GM23338 (cell line): ENCODE data around the gene KRT16. TPM values are rescaled to one million over a fixed set of nuclear protein-coding genes. Genes with fewer than 3 reads are reported as not detected.
"Not testable (repeated sequence)": the region's sequence is repeated elsewhere in the genome, so short reads cannot be mapped to it uniquely, and the experiment has no call there.

ENCODE experiments used
- ATAC-seq: fragments of 200-7000 bp; cut with Tn5 transposase; 3 replicates; pipeline ENCODE4 v1.9.1; 2020
- DNase-seq: peaks from one replicate; pipeline ENCODE4 v3.0.0-alpha.2; 2015; ENCODE audit warnings: low spot score
- H2AFZ ChIP-seq: fragments of 200-600 bp; sonication (generic); 2 replicates; pipeline ENCODE4 v1.8.0; 2016; ENCODE audit warnings: antibody characterized with exemption, mild to moderate bottlenecking, moderate library complexity
- H3F3A ChIP-seq: fragments of 200-600 bp; sonication (generic); replicated peaks from 2 replicates; pipeline ENCODE4 v1.8.0; 2017; ENCODE audit warnings: antibody characterized with exemption, mixed run types, low read depth
- H3K27ac ChIP-seq: fragments of 200-600 bp; sonication (generic); 2 replicates; pipeline ENCODE4 v1.6.1; 2016; ENCODE audit warnings: low read depth
- H3K27me3 ChIP-seq: fragments of 200-600 bp; sonication (generic); 2 replicates; pipeline ENCODE4 v1.8.0; 2016; ENCODE audit warnings: mild to moderate bottlenecking, mixed run types, moderate library complexity; ENCODE audit not compliant: insufficient read depth
- H3K36me3 ChIP-seq: fragments of 200-600 bp; sonication (generic); 2 replicates; pipeline ENCODE4 v1.8.0; 2016; ENCODE audit warnings: mild to moderate bottlenecking; ENCODE audit not compliant: insufficient read depth
- H3K4me1 ChIP-seq: fragments of 200-600 bp; sonication (generic); 2 replicates; pipeline ENCODE4 v1.8.0; 2016; ENCODE audit warnings: mild to moderate bottlenecking, moderate library complexity; ENCODE audit not compliant: insufficient read depth
- H3K4me2 ChIP-seq: fragments of 200-600 bp; sonication (generic); 2 replicates; pipeline ENCODE4 v1.7.1; 2017; ENCODE audit warnings: mixed run types
- H3K4me3 ChIP-seq: fragments of 200-600 bp; sonication (generic); 2 replicates; pipeline ENCODE4 v1.6.1; 2016; ENCODE audit warnings: mixed run types
- H3K79me2 ChIP-seq: fragments of 200-600 bp; sonication (generic); replicated peaks from 2 replicates; pipeline ENCODE4 v1.8.0; 2017; ENCODE audit warnings: mild to moderate bottlenecking; ENCODE audit not compliant: insufficient read depth
- H3K9me2 ChIP-seq: fragments of 200-600 bp; sonication (generic); 2 replicates; pipeline ENCODE4 v1.8.0; 2017; ENCODE audit not compliant: insufficient read depth
- H4K20me1 ChIP-seq: fragments of 200-600 bp; sonication (generic); replicated peaks from 2 replicates; pipeline ENCODE4 v1.8.0; 2017; ENCODE audit warnings: mild to moderate bottlenecking; ENCODE audit not compliant: insufficient read depth
- H3K27ac Mint-ChIP-seq: 2 replicates; pipeline ENCODE4 v1.8.0; 2020; ENCODE audit warnings: inconsistent platforms, mild to moderate bottlenecking, moderate library complexity, mixed read lengths
- H3K27me3 Mint-ChIP-seq: 3 replicates; pipeline ENCODE4 v1.8.0; 2022; ENCODE audit warnings: low read depth, mild to moderate bottlenecking, moderate library complexity, mixed read lengths, inconsistent platforms; ENCODE audit not compliant: insufficient read depth, poor library complexity
- H3K36me3 Mint-ChIP-seq: 3 replicates; pipeline ENCODE4 v1.8.0; 2021; ENCODE audit warnings: low read depth, mild to moderate bottlenecking, inconsistent platforms, moderate library complexity, mixed read lengths
- H3K4me1 Mint-ChIP-seq: 3 replicates; pipeline ENCODE4 v1.8.0; 2020; ENCODE audit warnings: mild to moderate bottlenecking, inconsistent platforms, mixed read lengths
- H3K4me3 Mint-ChIP-seq: 3 replicates; pipeline ENCODE4 v1.8.0; 2021; ENCODE audit warnings: moderate library complexity, mild to moderate bottlenecking, inconsistent platforms, mixed read lengths
- H3K9me3 Mint-ChIP-seq: 3 replicates; pipeline ENCODE4 v1.8.0; 2020; ENCODE audit warnings: moderate library complexity, mild to moderate bottlenecking, inconsistent platforms, mixed read lengths
- CTCF ChIP-seq, 2 experiments: fragments of 200-600 bp in 1 of 2; sonication (generic) in 1 of 2; conservative IDR thresholded peaks; 2 replicates each; pipeline versions ENCODE4 v1.5.1 to v1.6.1; 2016 to 2017; ENCODE audit warnings: antibody characterized with exemption in 2 of 2, low read depth in 2 of 2, mild to moderate bottlenecking in 2 of 2, moderate library complexity in 1 of 2
- ETS1 ChIP-seq: IDR thresholded peaks from 2 replicates; pipeline ENCODE4 v1.6.1; 2016; ENCODE audit warnings: antibody characterized with exemption
- EZH2phosphoT487 ChIP-seq: fragments of 200-600 bp; sonication (generic); IDR thresholded peaks from one replicate; pipeline ENCODE4 v1.8.1; 2018; ENCODE audit warnings: antibody characterized with exemption; ENCODE audit not compliant: unreplicated experiment
- JUNB ChIP-seq: IDR thresholded peaks from one replicate; pipeline ENCODE4 v1.6.1; 2016; ENCODE audit warnings: antibody characterized with exemption; ENCODE audit not compliant: unreplicated experiment
- NANOG ChIP-seq: IDR thresholded peaks from 2 replicates; pipeline ENCODE4 v1.6.1; 2016; ENCODE audit warnings: antibody characterized with exemption, borderline replicate concordance
- POLR2AphosphoS5 ChIP-seq: IDR thresholded peaks from 2 replicates; pipeline ENCODE4 v1.6.1; 2016; ENCODE audit warnings: antibody characterized with exemption, low read depth
- STAT1 ChIP-seq: IDR thresholded peaks from one replicate; pipeline ENCODE4 v1.6.1; 2016; ENCODE audit warnings: antibody characterized with exemption; ENCODE audit not compliant: unreplicated experiment
- ZNF114 ChIP-seq: fragments of 250-450 bp; sonication (Bioruptor Pico); IDR thresholded peaks from 2 replicates; pipeline ENCODE4 v1.5.0; 2020; ENCODE audit warnings: mild to moderate bottlenecking, moderate library complexity
- ZNF331 ChIP-seq: fragments of 250-450 bp; sonication (Bioruptor Pico); IDR thresholded peaks from 2 replicates; pipeline ENCODE4 v1.5.0; 2020; ENCODE audit warnings: low read depth, mild to moderate bottlenecking, moderate library complexity
- ZNF462 ChIP-seq: fragments of 250-450 bp; sonication (Bioruptor Pico); IDR thresholded peaks from 2 replicates; pipeline ENCODE4 v1.5.0; 2020; ENCODE audit warnings: mild to moderate bottlenecking, moderate library complexity
- polyA plus RNA-seq: library from polyadenylated mRNA; unstranded; fragments of >200 nt; fragmentation: Nextera tagmentation; extraction: Ambion mirVana; gene quantifications from 2 replicates; pipeline ENCODE4 v1.2.1, GENCODE V29; 2016
- total RNA-seq: library from RNA; depleted of rRNA; stranded (reverse); fragments of >200 nt; shearing (Covaris generic); gene quantifications from 2 replicates; pipeline ENCODE4 v1.2.3, GENCODE V29; 2014

Gene KRT16
- total and polyA plus RNA-seq, 2 experiments from 2014 or later, result not detected

- H3K79me2 ChIP-seq, H3K4me1 ChIP-seq, H3K9me3 Mint-ChIP-seq, H3F3A ChIP-seq, H3K4me2 ChIP-seq, H3K36me3 Mint-ChIP-seq, H3K27ac ChIP-seq, H3K36me3 ChIP-seq, DNase-seq, H3K4me3 ChIP-seq, H3K9me2 ChIP-seq, H3K27ac Mint-ChIP-seq, H4K20me1 ChIP-seq, H3K4me3 Mint-ChIP-seq, H2AFZ ChIP-seq, ATAC-seq, H3K27me3 ChIP-seq: not testable (repeated sequence)
- H3K4me1 Mint-ChIP-seq, result peaks cover 13% of the 10 kb centered on the region
- peaks cover 20% of the 10 kb centered on the region for H3K27me3 Mint-ChIP-seq
Measured at GRCh38 chr17:41622340-41623183, 10.0 kb upstream of the KRT16 start.

GRCh38 chr17:41621916-41622315, 9.3 kb upstream of the KRT16 start:
- no peaks in the 10 kb centered on the region for H3K27me3 ChIP-seq
- no peaks in the 10 kb centered on the region for H3K9me2 ChIP-seq
- H4K20me1 ChIP-seq, result no peaks in the 10 kb centered on the region
- no peaks in the 10 kb centered on the region for H3K4me1 ChIP-seq
- no peak overlapping the region for H2AFZ ChIP-seq
- H3K36me3 Mint-ChIP-seq, result no peaks in the 10 kb centered on the region
- peaks cover 12% of the 10 kb centered on the region for H3K4me1 Mint-ChIP-seq
- H3K27ac Mint-ChIP-seq, result no peak overlapping the region
- no peak for DNase-seq
- no peak overlapping the region for H3K27ac ChIP-seq
- ATAC-seq, result no peak
- no peaks in the 10 kb centered on the region for H3K79me2 ChIP-seq
- H3K36me3 ChIP-seq, result no peaks in the 10 kb centered on the region
- H3K27me3 Mint-ChIP-seq, result peaks cover 15% of the 10 kb centered on the region
- no peaks in the 10 kb centered on the region for H3F3A ChIP-seq
- no peak overlapping the region for H3K4me3 ChIP-seq
- no peaks in the 10 kb centered on the region; the same call in 2 of the 3 replicates for H3K9me3 Mint-ChIP-seq
- H3K4me3 Mint-ChIP-seq, result no peak overlapping the region
- H3K4me2 ChIP-seq, result no peak overlapping the region
- TF ChIP-seq POLR2AphosphoS5, result no peak
- TF ChIP-seq JUNB, result no peak
- no peak for TF ChIP-seq NANOG
- TF ChIP-seq ETS1, result no peak
- no peak for TF ChIP-seq ZNF331 (CRISPR knock-in tag)
- no peak for TF ChIP-seq CTCF (conservative IDR thresholded peaks at IDR 0.05; ENCODE audit: low read depth in 2 of 2)
- no peak for TF ChIP-seq ZNF114 (CRISPR knock-in tag)
- TF ChIP-seq ZNF462 (CRISPR knock-in tag), result no peak
- no peak for TF ChIP-seq EZH2phosphoT487
- no peak for TF ChIP-seq STAT1
